GM19452 (cell line): ENCODE data around the gene TNFRSF14.

ENCODE experiments used
- ATAC-seq: cut with Tn5 transposase; IDR thresholded peaks from one replicate; pipeline ENCODE4 v1.9.1; 2021; ENCODE audit not compliant: unreplicated experiment

Gene TNFRSF14

DNA sequence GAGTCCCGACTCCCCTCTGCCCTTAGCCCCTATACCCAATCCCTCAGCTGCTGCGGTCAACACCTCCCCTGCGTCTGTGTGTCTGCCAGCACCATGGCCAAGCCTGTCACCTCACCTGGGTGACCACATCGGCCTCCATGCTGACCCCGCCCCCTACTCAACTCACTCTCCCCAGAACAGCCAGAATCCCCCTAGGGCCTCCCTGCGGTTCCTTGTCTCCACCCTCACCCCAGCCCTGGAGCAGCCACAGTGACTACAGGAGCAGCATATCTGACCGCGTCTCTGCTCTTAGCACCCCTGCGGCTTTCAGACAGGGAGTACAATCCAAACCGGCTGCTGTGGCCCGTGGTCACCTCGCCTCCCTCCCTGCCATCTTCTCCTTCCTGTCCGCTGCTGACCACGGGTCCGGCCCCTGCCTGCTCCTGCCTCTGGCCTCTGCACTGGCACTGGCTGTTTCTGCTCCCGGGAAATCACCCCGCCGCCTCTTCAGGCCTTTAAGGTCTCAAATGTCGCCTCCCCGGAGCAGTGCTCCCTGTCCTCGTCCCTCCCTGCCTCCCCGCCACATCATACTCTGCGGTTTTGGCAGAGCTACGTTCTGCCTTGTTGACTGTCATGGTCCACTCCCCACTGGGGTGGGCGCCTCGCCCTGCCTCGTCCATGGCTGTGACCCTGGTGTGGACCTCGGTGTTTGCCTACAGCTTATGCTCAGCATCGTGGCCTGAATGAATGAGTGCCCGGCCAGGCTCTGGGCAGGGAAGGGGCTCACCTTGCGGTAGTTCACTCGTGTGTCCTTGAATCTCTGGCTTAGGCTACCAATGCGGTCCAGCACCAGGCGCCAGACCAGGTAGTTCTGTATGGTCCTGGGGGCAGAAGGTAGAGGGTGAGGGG is 41.5 kb downstream of the TNFRSF14 start:
- ATAC-seq = no peak

DNA sequence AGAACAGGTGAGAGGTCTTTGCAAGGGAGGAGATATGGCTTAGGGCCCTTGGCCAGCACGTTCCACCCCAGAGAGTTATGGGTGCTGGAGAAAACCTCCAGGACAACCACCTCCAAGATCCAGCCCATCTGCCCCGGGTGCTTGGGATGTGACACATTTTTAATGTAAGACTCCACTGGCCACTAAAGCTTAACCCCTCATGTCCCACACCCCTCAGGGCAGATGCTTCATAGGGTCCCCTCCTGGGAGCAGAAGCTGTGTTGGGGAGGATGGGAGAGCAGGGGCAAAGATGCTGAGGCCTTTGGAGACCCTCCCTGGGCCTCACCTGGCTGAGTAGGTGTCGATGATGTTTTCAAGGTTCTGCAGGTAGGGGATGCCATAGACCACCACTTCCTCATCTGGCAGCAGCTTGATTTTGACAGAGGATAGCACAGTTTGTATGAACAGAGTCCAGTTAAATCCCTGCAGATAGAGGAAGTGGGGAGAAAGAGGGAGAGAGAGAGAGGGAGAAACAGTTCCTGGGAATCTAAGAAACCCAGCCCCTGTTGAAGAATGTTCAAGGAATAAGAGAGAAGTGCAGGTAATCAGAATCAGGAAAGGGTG is 42.3 kb downstream of the TNFRSF14 start:
- ATAC-seq = no peak

DNA sequence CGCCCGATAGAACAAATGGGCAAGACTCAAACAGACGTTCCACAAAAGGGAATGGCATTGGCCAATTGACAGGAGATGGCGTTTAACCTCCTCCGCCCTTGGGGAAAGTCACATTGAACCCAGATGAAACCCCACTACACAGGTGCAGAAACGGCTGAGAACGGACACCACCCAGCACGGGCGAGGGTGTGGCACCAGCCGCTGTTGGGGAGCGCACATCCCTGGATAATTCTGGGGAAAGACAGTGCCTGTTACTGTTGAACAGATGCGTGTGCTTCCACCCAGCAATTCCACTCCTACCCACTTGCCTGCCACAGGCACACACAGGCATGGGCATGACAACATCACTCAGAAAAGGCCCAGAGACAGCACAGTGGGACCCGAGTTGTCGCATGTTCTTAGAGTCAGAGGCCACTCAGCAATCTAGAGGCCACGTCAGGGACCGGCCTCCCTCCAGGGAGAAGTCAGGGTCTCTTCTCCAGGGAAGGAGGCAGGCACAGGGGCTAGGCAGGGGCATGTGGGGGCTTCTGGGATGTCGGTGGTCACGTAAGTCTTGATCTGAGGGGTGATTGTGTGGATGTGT is 45.6 kb downstream of the TNFRSF14 start:
- ATAC-seq = no peak

DNA sequence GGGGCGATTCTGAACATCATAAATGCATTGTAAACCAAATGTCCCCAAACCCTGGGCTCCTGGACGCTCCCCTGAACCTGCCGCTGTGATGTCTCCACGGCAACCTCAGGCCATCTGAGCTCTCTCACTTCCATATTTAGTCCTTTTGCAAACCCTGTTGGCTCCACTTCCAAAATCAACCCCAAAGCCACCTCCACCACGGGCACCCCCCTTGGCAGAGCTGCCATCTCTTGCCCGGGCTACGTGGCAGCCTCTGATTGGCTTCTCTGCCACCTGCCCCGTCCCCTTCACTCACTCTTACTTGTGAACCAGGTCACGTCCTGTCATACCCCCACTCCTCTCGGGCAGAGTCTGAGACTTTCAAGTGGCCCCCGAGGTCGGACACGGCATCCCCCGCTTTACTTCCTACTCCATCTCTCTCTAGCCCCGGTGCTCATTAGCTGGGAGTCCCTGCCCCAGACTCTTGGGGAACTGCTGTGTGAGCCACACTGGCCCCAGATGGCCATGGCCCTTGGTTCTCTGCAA is 46.2 kb downstream of the TNFRSF14 start:
- no peak for ATAC-seq

DNA sequence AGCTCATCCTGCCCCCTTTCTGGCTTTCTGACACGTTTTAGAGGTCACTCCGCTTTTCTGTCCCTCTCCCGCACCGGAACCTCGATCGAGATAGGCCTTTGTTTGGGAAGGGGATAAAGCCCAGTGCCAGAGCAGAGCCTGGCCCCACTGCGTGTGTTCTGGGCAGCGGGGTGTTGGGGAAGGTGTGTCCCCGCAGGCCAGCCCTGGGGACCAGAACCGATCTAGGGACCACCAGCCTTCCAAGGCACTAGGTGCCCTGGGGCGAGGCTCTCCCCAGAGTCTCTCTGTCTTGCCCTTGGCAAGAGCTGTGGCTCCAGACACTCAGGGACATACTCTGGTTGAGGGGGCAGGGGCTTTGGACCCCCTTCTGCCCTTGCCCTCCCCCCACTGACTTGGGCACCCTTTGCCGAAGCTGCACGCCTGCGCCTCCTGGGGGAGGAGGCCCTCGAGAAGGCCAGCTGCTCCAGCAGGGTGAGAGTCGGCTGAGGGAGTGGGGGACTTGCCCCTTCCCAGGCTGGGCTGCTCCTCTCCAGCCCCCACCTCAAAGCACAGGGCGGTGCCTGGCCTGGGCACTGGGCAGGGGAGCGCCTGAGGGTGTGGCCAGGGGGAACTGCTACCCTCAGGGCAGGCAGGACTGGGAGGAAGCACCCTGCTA is 46.8 kb downstream of the TNFRSF14 start:
- ATAC-seq = no peak

- ATAC-seq = no peak
These were observed 47.5 kb downstream of the TNFRSF14 start for GRCh38 chr1:2603521-2604155.

DNA sequence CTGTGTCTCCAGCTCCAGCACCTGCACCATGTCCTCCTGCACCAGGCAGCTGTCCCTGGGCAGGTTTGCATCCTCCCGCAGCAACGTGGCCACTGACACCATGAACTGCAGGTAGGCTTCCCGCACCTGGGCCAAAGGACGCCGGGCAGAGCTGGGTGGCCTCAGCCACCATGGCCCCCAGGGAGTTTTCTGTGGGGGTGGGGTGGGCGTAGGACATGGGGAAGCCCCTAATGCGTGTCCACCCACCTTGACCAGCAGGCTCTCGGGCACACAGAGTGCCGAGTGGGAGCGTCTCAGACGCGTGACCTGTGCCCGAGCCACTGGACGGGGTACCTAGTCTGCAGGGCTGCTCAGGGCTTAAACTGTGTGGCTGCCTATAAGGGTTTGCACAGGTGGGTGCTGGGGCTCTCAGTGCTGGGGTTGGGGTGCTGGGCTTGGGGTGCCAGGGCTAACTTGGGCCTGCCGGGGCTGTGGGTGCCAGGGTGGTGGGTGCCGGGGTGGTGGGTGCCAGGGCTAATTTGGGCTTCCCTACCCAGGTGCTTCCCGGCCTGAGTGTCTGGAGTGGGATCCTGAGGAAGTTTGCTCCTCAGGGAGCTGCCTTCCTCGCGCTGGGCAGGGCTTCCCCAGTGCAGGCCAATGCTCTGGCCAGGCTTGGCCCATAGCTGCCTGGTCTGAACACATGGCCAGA is 48.1 kb downstream of the TNFRSF14 start:
- ATAC-seq = no peak

GRCh38 chr1:2604844-2605508 is 48.8 kb downstream of the TNFRSF14 start:
- no peak for ATAC-seq

DNA sequence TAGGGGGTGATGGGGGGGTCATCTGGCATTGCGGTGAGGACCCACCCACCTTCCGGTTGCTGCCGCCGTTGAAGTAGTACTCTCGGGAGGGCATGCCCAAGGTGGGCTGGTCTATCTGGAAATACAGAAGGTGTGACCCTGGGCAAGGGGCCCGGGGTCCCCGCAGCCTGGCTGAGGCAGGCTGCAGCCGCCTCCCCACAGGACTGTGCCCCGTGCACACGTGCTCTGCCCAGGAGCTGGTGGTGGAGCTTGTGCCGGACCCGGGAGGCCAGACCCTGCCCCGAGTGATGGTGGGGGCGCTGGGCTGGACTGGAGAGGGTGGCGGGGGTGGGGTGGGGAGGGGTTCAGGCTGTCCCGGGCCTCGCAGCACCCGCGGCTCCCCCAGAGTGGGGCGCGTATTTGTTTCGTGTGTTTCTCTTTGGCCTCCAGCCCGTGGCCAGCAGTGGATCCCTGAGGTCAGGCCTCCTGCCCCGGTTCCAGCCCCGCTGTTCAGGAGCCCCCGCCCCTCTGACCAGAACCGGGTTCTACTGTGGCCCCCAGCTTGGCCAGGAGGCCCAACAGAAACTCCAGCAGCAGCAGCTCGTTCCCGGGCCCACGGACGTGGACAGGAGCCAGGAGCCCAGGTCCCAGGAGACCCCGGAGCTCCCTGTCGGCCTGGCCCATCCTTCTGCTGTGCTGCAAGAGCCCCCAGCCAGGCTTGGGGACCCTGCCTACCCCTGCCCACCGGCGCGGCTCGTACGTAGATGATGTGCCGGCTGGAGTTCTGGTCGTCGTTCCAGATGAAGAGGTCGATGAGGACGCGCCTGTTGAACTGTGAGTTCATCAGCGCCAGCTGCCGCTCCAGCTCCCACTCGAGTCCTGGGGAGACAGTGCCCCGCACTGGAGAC is 49.6 kb downstream of the TNFRSF14 start:
- no peak for ATAC-seq

DNA sequence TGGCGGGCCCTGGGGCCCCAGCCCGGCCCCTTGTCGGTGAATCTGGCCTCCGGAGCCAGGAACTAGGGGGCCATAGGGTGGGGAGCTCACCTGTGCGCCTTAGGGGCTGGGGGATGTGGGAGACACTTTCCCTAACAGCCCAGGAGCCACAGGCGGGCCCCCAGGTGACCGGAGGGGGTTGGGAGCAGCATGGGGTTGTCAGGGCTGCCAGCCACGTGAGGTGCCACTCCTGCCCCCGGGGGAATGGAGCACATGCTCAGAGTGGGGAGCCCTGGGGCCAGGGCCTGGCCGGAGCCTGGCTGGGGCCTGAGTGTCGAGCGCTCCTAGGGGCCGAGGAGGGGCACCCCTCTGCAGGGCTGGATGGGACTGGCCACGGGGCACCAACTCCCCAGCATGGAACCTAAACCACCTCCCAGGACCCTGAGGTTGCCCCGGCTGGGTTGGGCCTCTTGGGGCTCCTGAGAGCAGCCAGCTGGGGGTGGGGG is 50.3 kb downstream of the TNFRSF14 start:
- no peak for ATAC-seq

DNA sequence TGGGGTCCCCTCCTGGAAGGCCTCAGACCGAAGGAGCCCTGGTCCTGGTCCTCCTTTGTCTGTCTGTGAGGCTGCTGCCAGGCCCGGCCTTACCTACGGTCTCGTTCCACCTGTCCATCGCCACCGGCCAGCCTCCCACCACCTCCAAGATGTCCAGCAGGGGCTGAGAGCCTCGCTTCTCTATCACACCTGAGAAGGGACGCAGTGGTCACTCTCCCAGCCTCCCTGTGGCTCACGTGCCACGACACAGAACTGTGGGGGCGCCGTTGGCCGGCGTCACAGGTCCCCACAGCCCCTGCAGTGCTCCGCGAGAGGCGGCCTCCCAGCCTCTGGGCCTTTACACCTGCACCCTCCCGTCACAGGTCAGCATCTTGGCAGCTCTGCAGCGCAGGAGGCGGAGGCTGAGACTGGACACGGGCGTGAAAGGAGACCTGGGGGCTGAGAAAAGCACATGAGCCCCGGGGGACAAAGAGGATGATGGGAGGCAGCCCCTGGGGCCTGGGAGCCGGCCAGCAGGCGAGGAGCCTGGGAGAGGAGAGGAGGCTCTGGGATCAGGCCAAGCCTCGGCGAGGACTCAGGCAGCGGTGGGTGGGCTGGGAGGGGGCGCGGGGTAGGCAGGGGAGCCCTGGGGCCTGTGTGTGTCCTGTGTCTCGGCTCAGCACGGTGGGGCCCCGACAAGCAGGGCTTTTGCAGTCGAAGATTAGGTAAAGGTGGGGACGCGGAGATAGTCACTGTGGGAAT is 50.9 kb downstream of the TNFRSF14 start:
- ATAC-seq = no peak

DNA sequence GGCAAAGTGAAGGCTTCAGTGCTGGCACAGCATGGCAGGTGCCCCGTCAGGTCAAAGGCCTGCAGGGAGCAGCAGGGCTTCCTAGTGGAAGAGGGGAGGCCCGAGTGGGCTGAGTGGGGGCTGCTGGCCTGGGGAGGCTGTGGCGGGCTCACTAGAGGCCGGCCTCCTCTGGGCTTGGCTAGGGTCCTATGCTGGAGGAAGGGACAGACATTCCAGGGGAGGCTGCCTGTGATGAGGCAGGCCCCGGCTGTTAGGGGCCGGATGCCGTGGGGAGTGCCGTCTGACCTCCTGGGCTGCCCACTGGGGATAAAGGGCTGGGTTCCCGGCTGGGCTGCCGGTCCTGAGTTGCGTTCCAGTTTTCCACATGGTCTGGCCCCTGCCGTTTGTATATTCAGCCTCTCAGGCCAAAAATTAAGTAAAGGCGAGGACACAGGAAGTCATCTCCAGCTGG is 51.5 kb downstream of the TNFRSF14 start:
- no peak for ATAC-seq

- no peak for ATAC-seq
These were observed 53.3 kb downstream of the TNFRSF14 start for GRCh38 chr1:2609319-2610035.

- ATAC-seq = no peak
These were observed 54.1 kb downstream of the TNFRSF14 start for GRCh38 chr1:2610036-2610959.

- ATAC-seq = no peak
These were observed 54.9 kb downstream of the TNFRSF14 start for GRCh38 chr1:2611031-2611501.
